Activated T-helper 1 cell treated with anti-CD3 and anti-CD28 coated beads, Interleukin-12 subunit alpha, Interleukin-12 subunit beta, Interleukin-2, Interleukin-4 antibody, amounts not matched to agents 30 ng/mL and 10 ng/mL and 1 ng/mL, durations not matched to agents 14 hours and 24 hours and 36 hours (primary cell): Measurements from ENCODE around the gene HGF. TPM values are rescaled to one million over a fixed set of nuclear protein-coding genes. Genes with fewer than 3 reads are reported as not detected.

Source experiments
- DNase-seq: peaks from one replicate; pipeline ENCODE4 v3.0.0; 2021; ENCODE audit warnings: low spot score
- H3K27ac Mint-ChIP-seq: one replicate; pipeline ENCODE4 v1.8.0; 2021; ENCODE audit warnings: mild to moderate bottlenecking, mixed read lengths
- H3K27me3 Mint-ChIP-seq: one replicate; pipeline ENCODE4 v1.8.0; 2022; ENCODE audit warnings: mild to moderate bottlenecking, moderate library complexity, mixed read lengths; ENCODE audit not compliant: insufficient read depth
- H3K36me3 Mint-ChIP-seq: one replicate; pipeline ENCODE4 v1.8.0; 2021; ENCODE audit warnings: low read depth, mixed read lengths
- H3K4me1 Mint-ChIP-seq: one replicate; pipeline ENCODE4 v1.8.0; 2021; ENCODE audit warnings: low read depth, mixed read lengths
- H3K4me3 Mint-ChIP-seq: one replicate; pipeline ENCODE4 v1.8.0; 2021; ENCODE audit warnings: mild to moderate bottlenecking, moderate library complexity, mixed read lengths
- H3K9me3 Mint-ChIP-seq: one replicate; pipeline ENCODE4 v1.8.0; 2021; ENCODE audit warnings: mixed read lengths
- intact Hi-C: fragments of 100-400 bp; cut with micrococcal nuclease; formaldehyde crosslinking; loops from one replicate; pipeline ENCODE4 v1.15.1; 2024
- total RNA-seq: library from RNA; stranded (reverse); gene quantifications from 2 replicates; pipeline ENCODE4 v1.2.3, GENCODE V29; 2022

HGF gene
- total RNA-seq, 1 donor from 2014 or later: not detected

DNA sequence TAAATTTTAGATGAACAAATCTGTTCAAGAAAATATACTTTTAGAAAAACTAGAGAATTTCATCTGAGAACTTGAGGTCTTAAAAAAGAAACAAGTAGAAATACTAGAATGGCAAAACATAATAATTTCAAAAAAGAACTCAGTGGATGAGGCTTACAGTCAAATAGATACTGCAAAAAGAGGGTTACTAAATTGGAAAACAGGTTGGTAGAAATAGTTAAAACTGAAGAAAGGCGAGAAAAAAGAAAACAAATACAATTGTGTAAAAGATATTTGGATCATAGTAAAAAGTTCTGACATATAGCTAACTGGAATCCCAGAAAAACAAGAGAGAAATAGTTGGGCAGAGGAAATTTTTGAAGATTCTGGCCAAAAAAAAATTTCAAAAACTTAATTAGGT is 117.6 kb downstream of the HGF start:
- Mint-ChIP-seq H3K27me3 (no peaks in the 10 kb centered on the region), H3K36me3 (no peaks in the 10 kb centered on the region), H3K4me3 (no peak overlapping the region)

More for the DNA sequence above, 117.6 kb downstream of the HGF start:
- DNase-seq: no peak
- peaks cover 20% of the 10 kb centered on the region for H3K9me3 Mint-ChIP-seq
- H3K4me1 Mint-ChIP-seq: no peaks in the 10 kb centered on the region
- H3K27ac Mint-ChIP-seq: no peak overlapping the region
- intact Hi-C loops: no loop called here
